Mesothelial cell of epicardium (in vitro differentiated cells): ENCODE results near the gene KCNAB1. TPM values are rescaled to one million over a fixed set of nuclear protein-coding genes. Genes with fewer than 3 reads are reported as not detected.

Experiments used
- DNase-seq, 2 experiments: peaks; one replicate each; pipeline ENCODE4 v3.0.0; 2021; ENCODE audit warnings: low spot score in 2 of 2; ENCODE audit not compliant: unreplicated experiment in 2 of 2
- H3K27ac Mint-ChIP-seq: 2 replicates; pipeline ENCODE4 v1.8.0; 2021; ENCODE audit warnings: mixed read lengths
- H3K27me3 Mint-ChIP-seq: 2 replicates; pipeline ENCODE4 v1.8.0; 2021; ENCODE audit warnings: low read depth, mixed read lengths
- H3K36me3 Mint-ChIP-seq: 2 replicates; pipeline ENCODE4 v1.8.0; 2021; ENCODE audit warnings: mixed read lengths
- H3K4me1 Mint-ChIP-seq: 2 replicates; pipeline ENCODE4 v1.8.0; 2021; ENCODE audit warnings: mixed read lengths
- H3K4me3 Mint-ChIP-seq: 2 replicates; pipeline ENCODE4 v1.8.0; 2021; ENCODE audit warnings: mild to moderate bottlenecking, moderate library complexity, mixed read lengths
- H3K9me3 Mint-ChIP-seq: 2 replicates; pipeline ENCODE4 v1.8.0; 2021; ENCODE audit warnings: mixed read lengths
- total RNA-seq: library from RNA; stranded (reverse); gene quantifications from 3 replicates; pipeline ENCODE4 v1.2.1, GENCODE V29; 2021
- TF ChIP-seq, protein P1 (sequence below): fragments of 200-600 bp; sonication (generic); IDR thresholded peaks from one replicate; pipeline ENCODE4 v1.5.0; 2021; ENCODE audit warnings: antibody characterized with exemption; ENCODE audit not compliant: unreplicated experiment

The KCNAB1 gene
- total RNA-seq, 1 donor from 2014 or later = 3.7 TPM

DNA sequence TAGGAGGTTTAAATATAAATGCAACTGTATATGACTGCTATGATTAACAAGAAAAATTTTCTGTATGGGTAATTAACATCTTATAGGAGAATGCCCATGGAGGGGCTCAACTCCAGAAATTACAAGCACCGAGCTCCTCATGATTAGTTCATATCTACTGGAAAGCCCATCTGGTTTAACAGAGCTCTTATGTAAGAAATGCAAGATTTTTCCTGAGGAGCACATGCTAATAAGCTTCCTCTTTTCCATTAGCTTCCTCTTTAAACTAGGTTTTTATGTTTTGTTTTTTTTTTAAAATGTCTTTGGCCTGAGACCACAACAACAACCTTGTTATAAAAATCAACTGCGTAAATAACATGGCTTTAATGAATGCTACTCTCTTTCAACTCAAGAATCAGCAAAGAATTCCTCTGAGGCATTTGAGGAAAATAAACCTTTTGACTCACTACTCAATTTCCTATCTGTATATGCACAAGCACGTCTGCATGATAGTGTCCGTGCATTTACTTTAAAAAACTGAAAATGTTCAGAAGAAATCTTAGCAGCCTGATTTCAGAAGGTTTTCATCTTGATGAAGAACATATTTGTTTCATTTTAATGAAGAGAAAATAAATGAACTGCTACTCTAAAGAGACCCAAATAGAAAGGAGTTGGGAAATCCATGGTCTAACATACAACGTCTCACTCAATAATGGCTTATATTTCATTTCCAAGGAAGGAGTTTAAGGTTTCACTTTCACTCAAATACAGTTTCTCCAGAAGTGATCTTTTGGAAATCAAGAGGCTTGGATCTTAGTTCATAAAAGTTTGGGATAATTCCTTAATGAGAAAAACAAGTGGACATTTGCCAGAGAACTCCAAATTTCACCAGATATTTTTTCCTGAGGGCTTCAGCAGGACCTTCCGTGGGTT lies 180.8 kb downstream of the KCNAB1 start:
- H3K27ac Mint-ChIP-seq = no peak overlapping the region
- H3K4me1 Mint-ChIP-seq = no peaks in the 10 kb centered on the region
- TF ChIP-seq, protein P1, sequence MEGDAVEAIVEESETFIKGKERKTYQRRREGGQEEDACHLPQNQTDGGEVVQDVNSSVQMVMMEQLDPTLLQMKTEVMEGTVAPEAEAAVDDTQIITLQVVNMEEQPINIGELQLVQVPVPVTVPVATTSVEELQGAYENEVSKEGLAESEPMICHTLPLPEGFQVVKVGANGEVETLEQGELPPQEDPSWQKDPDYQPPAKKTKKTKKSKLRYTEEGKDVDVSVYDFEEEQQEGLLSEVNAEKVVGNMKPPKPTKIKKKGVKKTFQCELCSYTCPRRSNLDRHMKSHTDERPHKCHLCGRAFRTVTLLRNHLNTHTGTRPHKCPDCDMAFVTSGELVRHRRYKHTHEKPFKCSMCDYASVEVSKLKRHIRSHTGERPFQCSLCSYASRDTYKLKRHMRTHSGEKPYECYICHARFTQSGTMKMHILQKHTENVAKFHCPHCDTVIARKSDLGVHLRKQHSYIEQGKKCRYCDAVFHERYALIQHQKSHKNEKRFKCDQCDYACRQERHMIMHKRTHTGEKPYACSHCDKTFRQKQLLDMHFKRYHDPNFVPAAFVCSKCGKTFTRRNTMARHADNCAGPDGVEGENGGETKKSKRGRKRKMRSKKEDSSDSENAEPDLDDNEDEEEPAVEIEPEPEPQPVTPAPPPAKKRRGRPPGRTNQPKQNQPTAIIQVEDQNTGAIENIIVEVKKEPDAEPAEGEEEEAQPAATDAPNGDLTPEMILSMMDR = no peak
- H3K9me3 Mint-ChIP-seq = no peaks in the 10 kb centered on the region
- no peaks in the 10 kb centered on the region for H3K36me3 Mint-ChIP-seq
- peaks cover 4% of the 10 kb centered on the region for H3K27me3 Mint-ChIP-seq
- DNase-seq = no peak
- no peak overlapping the region for H3K4me3 Mint-ChIP-seq

DNA sequence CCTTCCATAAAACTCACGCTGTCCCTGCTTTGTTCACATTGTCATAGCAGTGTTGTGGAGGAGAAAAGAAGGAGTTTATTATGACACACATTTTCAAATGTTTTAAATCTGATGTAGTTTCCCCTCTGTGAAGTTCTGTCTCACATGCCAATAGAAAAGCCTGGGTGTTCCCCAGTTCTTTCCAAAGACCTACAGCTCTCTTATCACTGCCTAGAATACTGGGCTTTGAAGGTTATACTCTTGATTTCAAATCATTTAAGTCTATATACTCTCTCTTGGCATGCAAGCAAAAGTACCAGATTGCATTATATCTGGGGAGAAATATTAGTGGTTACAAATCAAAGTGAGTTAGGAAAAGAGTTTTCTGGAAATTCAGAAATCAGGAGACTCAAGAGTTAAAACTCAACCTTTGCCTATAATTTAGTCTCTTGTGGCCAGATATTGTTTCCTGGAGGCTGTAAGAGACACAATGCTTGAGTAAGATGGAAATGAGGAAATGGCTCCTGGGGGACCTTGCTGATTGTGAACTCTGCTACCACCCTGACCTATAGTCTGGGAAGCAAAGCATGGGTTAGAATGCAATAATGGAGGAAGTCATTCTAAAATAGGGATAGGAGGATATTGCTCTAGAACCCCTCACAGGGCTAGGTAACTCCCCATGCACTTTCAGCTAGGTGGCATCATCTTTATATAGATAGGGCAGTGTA lies 182.8 kb downstream of the KCNAB1 start:
- H3K27me3 Mint-ChIP-seq = peaks cover 6% of the 10 kb centered on the region
- TF ChIP-seq, protein P1 = no peak
- no peak overlapping the region for H3K27ac Mint-ChIP-seq
- DNase-seq = no peak
- H3K9me3 Mint-ChIP-seq = no peaks in the 10 kb centered on the region
- H3K4me1 Mint-ChIP-seq = no peaks in the 10 kb centered on the region
- H3K4me3 Mint-ChIP-seq = no peak overlapping the region
- no peaks in the 10 kb centered on the region for H3K36me3 Mint-ChIP-seq

DNA sequence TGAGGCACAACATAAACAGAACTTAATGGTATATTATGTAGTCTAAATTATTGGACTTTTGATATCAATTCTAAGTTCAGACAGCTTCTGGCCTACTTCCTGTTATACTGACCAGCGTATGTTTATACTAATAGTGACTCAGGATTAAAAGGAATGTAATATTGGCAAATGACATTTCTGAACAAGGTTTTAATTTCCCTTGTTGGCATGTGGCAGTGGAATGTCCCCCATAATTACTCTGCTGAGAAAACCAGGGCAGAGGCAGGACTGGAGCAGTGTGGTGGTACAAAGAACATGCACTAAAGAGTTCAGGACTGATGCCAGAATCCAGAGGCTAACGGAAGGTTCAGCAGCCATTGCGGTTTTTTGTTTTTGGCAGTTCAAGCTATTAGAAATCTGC lies 184.0 kb downstream of the KCNAB1 start:
- peaks cover 6% of the 10 kb centered on the region for H3K27me3 Mint-ChIP-seq
- TF ChIP-seq, protein P1 = no peak
- no peak overlapping the region for H3K27ac Mint-ChIP-seq
- H3K4me1 Mint-ChIP-seq = no peaks in the 10 kb centered on the region
- no peak for DNase-seq
- H3K36me3 Mint-ChIP-seq = no peaks in the 10 kb centered on the region
- no peak overlapping the region for H3K4me3 Mint-ChIP-seq
- no peaks in the 10 kb centered on the region for H3K9me3 Mint-ChIP-seq

DNA sequence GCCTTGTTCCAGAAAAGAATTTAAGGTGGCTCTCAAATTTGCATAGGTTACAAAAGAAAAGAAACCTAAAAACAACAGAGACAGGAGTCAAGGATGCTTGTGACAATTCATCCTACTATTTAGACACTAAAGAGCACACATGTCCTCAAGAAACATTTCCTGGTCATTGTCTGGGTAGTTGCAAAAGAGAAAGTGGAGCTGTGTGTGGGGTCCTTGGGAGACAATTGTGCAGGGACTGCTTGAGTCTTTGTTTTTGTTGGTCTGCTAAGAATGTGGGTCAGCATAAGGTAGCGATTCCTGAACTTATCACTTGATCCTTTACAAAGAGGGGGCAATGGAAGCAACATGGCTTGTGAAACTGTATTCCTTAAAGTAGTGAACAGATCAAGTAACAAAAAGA lies 185.3 kb downstream of the KCNAB1 start:
- no peaks in the 10 kb centered on the region for H3K4me1 Mint-ChIP-seq
- H3K27ac Mint-ChIP-seq = no peak overlapping the region
- DNase-seq = no peak
- H3K9me3 Mint-ChIP-seq = no peaks in the 10 kb centered on the region
- TF ChIP-seq, protein P1 = no peak
- peaks cover 6% of the 10 kb centered on the region for H3K27me3 Mint-ChIP-seq
- H3K36me3 Mint-ChIP-seq = no peaks in the 10 kb centered on the region
- no peak overlapping the region for H3K4me3 Mint-ChIP-seq

DNA sequence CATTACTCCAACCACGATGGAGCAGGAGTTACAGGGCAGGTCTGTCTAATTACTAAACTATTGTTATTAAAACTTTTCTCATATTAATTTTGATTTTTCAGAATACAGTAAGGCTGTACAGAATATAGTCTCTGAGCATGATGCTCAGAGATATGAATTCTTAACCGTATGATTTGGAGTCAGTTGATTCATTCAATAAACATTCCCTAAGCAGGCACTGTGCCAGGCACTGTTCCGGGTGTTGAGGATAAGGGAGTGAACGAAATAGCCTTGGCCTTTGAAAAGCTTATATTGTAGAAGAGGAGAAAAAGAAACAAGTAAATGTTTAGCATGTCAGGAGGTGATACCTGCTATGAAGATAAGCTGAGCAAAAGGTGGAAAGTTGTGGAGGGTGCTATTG lies 187.3 kb downstream of the KCNAB1 start:
- H3K9me3 Mint-ChIP-seq = no peaks in the 10 kb centered on the region
- DNase-seq = no peak
- no peak overlapping the region for H3K4me3 Mint-ChIP-seq
- H3K36me3 Mint-ChIP-seq = no peaks in the 10 kb centered on the region
- H3K4me1 Mint-ChIP-seq = no peaks in the 10 kb centered on the region
- H3K27me3 Mint-ChIP-seq = peaks cover 7% of the 10 kb centered on the region
- TF ChIP-seq, protein P1 = no peak
- H3K27ac Mint-ChIP-seq = no peak overlapping the region
